HG03571 (cell line): Measurements from ENCODE around the gene BBC3.
"Not testable (repeated sequence)": the region's sequence is repeated elsewhere in the genome, so short reads cannot be mapped to it uniquely, and the experiment has no call there.

Experiments
- ATAC-seq: cut with Tn5 transposase; IDR thresholded peaks from one replicate; pipeline ENCODE4 v1.9.1; 2021; ENCODE audit not compliant: unreplicated experiment

BBC3 gene, protein sequence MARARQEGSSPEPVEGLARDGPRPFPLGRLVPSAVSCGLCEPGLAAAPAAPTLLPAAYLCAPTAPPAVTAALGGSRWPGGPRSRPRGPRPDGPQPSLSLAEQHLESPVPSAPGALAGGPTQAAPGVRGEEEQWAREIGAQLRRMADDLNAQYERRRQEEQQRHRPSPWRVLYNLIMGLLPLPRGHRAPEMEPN

GRCh38 chr19:47230921-47231214, at the start of gene BBC3:
BBC3 (minus strand) TSS chr19:47231199; CDS start chr19:47228431, 2,768 bp downstream.
- no peak for ATAC-seq

GRCh38 chr19:47280183-47280797, 49.3 kb upstream of the BBC3 start:
- ATAC-seq: no peak

DNA sequence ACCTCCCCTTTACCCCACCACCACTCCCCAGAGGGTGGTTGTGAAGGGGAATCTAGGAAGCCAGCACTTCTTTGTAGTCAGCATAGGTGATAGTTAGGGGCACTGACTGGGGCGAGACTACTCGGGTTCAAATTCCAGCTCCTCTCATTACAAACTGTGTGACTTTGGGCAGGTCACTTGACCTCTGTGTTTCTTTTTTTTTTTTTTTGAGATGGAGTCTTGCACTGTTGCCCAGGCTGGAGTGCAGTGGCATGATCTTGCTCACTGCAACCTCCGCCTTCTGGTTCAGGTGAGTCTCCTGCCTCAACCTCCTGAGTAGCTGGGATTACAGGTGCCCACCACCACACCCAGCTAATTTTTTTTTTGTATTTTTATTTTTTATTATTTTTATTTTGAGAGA, 45.5 kb upstream of the BBC3 start:
- not testable (repeated sequence) for ATAC-seq

- no peak for ATAC-seq
Measured at GRCh38 chr19:47275791-47276461, 44.9 kb upstream of the BBC3 start.

DNA sequence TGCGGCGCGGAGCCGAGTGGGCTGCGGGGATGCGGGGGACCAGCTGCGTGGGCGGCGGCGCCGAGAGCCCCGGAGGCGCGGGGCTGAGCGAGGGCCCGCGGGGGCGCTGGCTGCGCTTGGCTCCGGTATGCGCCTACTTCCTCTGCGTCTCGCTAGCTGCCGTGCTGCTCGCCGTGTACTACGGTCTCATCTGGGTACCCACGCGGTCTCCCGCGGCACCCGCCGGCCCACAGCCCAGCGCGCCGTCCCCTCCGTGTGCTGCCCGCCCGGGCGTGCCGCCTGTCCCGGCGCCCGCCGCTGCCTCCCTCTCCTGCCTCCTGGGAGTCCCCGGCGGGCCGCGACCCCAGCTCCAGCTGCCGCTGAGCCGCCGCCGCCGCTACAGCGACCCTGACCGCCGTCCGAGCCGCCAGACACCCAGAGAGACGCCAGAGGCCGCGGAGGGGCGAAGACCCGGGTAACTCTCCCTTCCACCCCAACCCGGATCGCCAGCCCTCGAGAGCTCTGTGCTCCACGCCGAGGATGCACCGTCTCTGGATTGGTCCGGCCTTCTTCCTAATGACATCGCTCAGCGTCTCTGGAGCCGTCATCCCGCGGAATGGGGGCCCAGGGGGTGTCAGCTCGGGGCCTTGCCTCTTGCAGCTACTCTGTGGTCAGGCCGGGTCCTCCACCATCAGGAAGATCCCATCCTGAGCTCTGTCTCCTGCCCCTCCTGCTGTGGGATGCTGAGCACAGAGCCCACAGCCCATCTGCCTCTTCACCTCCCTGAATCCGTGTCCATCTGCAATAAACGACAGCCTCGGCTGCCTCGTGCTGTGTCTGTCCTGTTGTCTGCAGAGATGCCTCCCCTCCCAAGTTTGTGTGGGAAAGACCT, 44.1 kb upstream of the BBC3 start:
- peak; percentile 21 for ATAC-seq

GRCh38 chr19:47274071-47274890, 43.3 kb upstream of the BBC3 start, which contains the start of gene INAFM1:
INAFM1 (plus strand) TSS chr19:47274885; CDS start chr19:47274920, 35 bp downstream.
- peak; percentile 42 for ATAC-seq

DNA sequence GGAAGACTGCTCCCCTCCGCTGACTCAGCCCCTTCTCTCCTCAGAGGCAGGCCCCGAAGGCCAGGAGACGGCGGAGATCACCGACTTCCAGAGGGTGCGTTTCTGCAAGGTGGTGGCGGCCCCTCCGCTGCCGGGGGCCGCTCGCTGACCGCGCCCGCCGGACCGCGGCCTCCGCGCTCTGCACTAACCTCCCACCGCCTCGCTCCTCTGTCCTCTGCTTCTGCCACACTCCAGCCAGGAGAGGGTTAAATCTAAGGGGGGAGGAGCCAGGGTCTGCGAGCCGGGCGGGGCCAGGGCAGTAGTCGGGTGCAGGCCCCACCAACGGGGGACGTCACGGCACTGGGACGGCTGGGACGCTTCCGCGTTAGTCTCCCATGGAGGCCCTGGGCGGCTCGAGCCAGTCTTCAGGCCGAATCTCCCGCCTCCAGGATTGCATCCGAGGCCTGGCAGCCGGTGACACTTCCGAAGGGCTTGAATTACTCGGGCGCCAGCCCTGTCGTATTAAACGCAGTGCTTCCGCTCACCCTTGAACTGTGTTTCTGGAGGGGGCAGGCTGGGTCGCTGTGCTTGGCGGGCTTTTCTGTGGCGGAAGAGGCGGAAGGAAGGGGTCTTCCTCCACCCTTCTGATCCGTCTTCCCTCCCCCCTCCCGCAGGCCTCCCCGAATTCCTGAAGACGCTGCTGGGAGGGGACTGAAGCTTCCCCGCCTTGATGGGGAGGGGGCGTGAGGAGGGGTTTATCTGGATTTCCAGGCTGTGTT, 42.5 kb upstream of the BBC3 start:
- peak; percentile 55 for ATAC-seq

- no peak for ATAC-seq
Measured at GRCh38 chr19:47272448-47273312, 41.7 kb upstream of the BBC3 start.

DNA sequence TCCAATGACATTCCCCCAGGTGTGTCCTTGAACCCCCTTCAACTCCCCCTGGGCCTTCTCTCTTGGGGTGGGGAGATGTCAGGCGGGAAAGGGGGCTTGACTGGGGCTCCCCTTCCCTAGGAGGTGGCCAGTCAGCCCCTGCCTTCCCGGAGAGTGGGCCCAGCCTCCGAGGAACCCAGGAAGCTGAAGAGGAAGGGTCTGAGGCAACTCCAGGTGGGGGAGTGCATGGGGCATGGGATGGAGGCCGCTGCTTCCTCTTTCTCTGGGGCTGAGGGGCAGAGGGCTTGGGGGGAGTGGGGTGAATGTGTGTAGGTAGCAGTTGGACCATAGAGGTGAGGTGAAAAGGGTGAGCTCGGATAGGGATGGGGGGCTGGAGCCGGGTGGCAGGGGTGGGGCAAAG, 41.0 kb upstream of the BBC3 start:
- ATAC-seq: no peak

DNA sequence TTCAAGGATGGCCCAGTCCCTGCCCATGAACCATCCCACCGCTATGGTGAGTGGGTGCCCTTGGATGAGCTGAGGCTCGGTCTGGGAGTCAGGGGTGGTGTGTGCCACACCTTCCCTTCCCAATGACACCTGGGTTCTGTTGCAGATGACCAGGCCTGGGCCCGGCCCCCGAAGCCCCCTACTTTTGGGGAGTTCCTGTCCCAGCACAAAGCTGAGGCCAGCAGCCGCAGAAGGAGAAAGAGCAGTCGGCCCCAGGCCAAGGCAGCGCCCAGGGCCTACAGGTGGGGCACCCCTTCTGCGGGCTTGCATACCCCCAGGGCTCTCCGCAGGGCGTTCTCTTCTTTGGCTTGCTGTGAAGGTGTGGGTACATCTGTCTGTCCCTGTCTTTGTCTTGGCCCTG, 39.4 kb upstream of the BBC3 start:
- no peak for ATAC-seq

DNA sequence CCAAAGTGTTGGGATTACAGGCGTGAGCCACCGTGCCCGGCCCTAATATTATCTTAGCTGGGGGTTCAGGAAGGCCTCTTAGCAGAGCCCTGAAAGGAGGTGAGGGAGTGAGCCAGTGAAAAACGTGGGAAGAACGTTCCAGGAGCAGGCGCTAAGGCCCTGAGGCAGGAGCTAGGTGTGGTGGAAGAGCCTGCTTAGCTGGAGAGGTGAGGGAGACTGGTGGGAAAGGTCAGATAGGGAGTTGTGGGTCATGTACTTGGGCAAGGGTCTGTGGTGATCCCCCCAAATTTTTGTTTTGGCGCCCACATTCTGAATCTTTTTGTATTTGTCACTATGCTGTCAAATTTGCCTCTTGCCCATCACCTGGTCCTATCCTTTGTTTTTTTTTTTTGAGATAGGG, 38.6 kb upstream of the BBC3 start:
- no peak for ATAC-seq

DNA sequence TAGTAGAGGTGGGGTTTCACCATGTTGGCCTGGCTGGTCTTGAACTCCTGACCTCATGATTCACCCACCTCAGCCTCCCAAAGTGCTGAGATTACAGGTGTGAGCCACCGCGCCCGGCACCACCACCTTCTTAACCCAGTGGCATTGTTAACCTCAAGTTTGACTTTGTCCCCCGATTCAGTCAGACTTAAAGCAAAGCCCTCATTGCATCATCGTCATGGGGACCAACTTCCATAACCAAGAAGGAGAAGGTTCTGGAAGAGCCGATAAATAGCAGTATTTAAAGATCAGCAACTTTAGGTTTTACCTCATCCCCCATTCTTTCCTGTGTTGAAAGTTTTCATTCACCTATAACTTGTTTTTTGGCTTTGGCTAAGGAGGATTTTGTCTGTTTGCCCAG, 37.0 kb upstream of the BBC3 start:
- no peak for ATAC-seq

- ATAC-seq: no peak
Measured at GRCh38 chr19:47267350-47267759, 36.4 kb upstream of the BBC3 start.

DNA sequence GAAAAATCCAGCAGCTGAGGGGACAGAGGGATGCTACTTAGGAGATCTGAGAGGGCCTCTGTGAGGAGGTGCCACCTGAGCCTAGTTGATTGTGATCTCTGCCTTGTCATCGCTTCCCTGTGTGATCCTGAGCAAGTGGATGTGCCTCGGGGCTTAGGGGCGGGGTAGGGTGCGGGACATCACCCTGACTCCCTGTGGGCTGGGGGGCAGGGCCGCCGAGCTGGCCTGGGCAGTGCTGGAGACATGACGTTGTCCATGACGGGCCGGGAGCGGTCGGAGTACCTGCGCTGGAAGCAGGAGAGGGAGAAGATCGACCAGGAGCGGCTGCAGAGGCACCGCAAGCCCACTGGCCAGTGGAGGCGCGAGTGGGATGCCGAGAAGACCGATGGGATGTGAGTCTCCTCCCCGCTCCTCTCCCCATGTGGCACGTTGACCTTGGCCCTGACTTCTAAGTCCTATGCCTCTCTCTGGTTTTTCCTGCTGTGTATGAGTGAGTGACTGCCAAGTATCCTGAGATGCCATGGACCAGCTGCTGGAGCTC, 35.5 kb upstream of the BBC3 start:
- ATAC-seq: no peak

- ATAC-seq: no peak
Measured at GRCh38 chr19:47264629-47265028, 33.6 kb upstream of the BBC3 start.

DNA sequence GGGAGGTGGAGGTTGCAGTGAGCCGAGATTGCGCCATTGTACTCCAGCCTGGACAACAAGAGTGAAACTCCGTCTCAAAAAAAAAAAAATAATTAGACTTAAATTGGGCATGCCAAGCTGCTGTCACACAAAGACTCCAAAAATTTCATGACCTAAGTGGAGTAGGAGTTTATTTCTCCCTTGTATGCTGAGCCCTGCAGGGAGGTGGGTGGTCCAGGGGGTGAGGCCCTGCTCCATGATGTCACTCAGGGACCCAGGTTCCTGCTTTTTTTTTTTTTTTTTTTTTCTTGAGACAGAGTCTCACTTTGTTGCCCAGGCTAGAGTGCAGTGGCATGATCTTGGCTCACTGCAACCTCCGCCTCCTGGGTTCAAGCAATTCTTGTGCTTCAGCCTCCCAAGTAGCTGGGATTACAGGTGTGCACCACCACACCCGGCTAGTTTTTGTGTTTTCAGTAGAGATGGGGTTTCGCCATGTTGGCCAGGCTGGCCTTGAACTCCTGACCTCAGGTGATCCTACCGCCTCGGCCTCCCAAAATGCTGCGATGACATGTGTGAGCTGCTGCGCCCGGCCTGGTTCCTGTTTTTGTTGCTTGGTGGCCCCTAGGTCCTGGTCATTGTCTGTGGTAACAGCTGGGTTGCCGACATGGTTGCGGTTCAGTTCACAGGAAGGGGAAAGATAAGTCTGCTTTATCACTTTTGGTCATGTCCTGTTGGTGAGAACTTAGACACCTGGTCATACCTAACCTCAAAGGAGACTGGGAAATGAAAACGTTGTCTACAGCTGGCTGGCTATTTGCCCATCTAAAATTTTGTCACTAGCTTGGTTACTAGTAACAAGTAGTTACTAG, 31.2 kb upstream of the BBC3 start:
- peak; percentile 56 for ATAC-seq

GRCh38 chr19:47260476-47260875, 29.5 kb upstream of the BBC3 start:
- ATAC-seq: no peak
